Fibroblast of peridontal ligament (primary cell): ENCODE results near the gene FILIP1L.

Experiments
- DNase-seq: peaks from one replicate; pipeline ENCODE4 v3.0.0-alpha.2; 2010; ENCODE audit errors: extremely low read depth

FILIP1L gene

GRCh38 chr3:100044369-100044768 lies 69.9 kb downstream of the FILIP1L start:
- DNase-seq, result no peak

- no peak for DNase-seq
Observed at GRCh38 chr3:100043271-100043670, 71.0 kb downstream of the FILIP1L start.

GRCh38 chr3:100042166-100042981 lies 71.9 kb downstream of the FILIP1L start:
- peak; percentile 88 for DNase-seq

GRCh38 chr3:100041328-100041749 lies 73.0 kb downstream of the FILIP1L start:
- DNase-seq, result peak; percentile 97

- peak; percentile 79 for DNase-seq
Observed at GRCh38 chr3:100040451-100041225, 73.7 kb downstream of the FILIP1L start.

- DNase-seq, result no peak
Observed at GRCh38 chr3:100039075-100039474, 75.2 kb downstream of the FILIP1L start.

GRCh38 chr3:100033903-100034471 lies 80.3 kb downstream of the FILIP1L start:
- DNase-seq, result peak; percentile 60

GRCh38 chr3:100033184-100033583 lies 81.1 kb downstream of the FILIP1L start:
- DNase-seq, result peak; percentile 57

GRCh38 chr3:100032243-100032642 lies 82.1 kb downstream of the FILIP1L start:
- peak; percentile 69 for DNase-seq

GRCh38 chr3:100030914-100031425 lies 83.3 kb downstream of the FILIP1L start:
- DNase-seq, result no peak

GRCh38 chr3:100030346-100030745 lies 84.0 kb downstream of the FILIP1L start:
- no peak for DNase-seq

GRCh38 chr3:100029689-100030088 lies 84.6 kb downstream of the FILIP1L start:
- DNase-seq, result no peak

GRCh38 chr3:100029052-100029451 lies 85.2 kb downstream of the FILIP1L start:
- DNase-seq, result no peak

- no peak for DNase-seq
Observed at GRCh38 chr3:100027321-100027720, 87.0 kb downstream of the FILIP1L start.

- DNase-seq, result no peak
Observed at GRCh38 chr3:100024520-100025303, 89.6 kb downstream of the FILIP1L start.

- DNase-seq, result no peak
Observed at GRCh38 chr3:100023595-100023994, 90.7 kb downstream of the FILIP1L start.

- peak; percentile 94 for DNase-seq
Observed at GRCh38 chr3:100023150-100023549, 91.2 kb downstream of the FILIP1L start.

GRCh38 chr3:100022506-100022905 lies 91.8 kb downstream of the FILIP1L start:
- DNase-seq, result no peak

GRCh38 chr3:100020876-100021644 lies 93.2 kb downstream of the FILIP1L start:
- peak; percentile 73 for DNase-seq

GRCh38 chr3:100019719-100020118 lies 94.6 kb downstream of the FILIP1L start:
- no peak for DNase-seq

GRCh38 chr3:100018806-100019205 lies 95.5 kb downstream of the FILIP1L start:
- no peak for DNase-seq
